Measurements from ENCODE around the gene MPZL3. TPM values are rescaled to one million over a fixed set of nuclear protein-coding genes. Genes with fewer than 3 reads are reported as not detected.
A peak's percentile ranks its signal among the peaks of the same experiment; 100 is the strongest.

MPZL3 gene, protein sequence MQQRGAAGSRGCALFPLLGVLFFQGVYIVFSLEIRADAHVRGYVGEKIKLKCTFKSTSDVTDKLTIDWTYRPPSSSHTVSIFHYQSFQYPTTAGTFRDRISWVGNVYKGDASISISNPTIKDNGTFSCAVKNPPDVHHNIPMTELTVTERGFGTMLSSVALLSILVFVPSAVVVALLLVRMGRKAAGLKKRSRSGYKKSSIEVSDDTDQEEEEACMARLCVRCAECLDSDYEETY
- 10 to 100 TPM; 18.8 to 34.1 TPM for polyA plus RNA-seq

DNA sequence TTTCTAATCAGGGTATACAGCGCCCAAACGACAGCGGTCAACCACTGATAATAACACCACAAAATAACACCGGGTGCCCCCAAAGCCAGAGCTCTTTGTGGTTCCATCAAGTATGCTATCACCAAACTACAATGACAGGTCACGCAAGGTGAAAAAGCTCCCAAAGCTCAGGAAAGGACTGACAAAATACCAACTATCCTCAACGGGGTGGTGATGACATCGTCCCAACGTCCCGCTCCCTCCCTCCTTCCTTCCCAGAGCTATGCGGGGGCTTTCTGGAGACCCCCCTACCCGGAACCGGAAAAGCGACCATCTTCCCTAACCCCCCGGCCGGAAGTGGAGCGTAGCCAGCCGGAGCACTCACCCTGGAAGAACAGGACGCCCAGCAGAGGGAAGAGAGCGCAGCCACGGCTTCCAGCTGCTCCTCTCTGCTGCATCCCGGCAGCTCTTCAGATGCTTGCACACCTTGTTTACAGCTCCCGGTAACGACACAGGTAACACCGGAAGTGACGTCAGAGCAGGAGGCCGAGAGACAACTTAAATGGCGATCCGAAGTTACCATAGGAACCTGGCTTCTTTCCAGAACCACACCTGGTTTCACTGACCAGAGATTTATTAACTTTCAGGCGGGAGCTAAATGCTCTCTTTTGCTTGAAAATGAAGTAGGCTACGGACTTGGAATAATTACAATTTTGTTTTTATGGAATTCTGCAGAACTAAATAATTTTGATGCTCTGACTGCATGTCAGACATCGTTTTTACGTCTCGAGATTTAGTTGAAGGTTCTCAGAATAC, at the start of gene MPZL3:
MPZL3 (minus strand) TSS at position 508 of the 795 bp plus-strand sequence; CDS start at position 437, 71 bp downstream.
- H3K4me1 ChIP-seq (ENCODE audit: control insufficient read depth in 2 of 2, insufficient read depth in 2 of 2, low read length in 1 of 2): no peaks in the 10 kb centered on the region
- peak within 1 kb of the TSS; percentile 68 to 92 for H3K4me3 ChIP-seq (ENCODE audit: low read depth in 1 of 2, low read length in 2 of 2)
- 2 to 4% methylated on average over 33 of the region's 33 CpGs for WGBS, 2 donors
- no peaks in the 10 kb centered on the region for H3K9me3 ChIP-seq (ENCODE audit: control insufficient read depth in 2 of 2, insufficient read depth in 1 of 2, low read depth in 1 of 2, low read length in 1 of 2)
- H3K36me3 ChIP-seq (ENCODE audit: control insufficient read depth in 2 of 2, insufficient read depth in 2 of 2, low read length in 1 of 2): no peaks in the 10 kb centered on the region
- no peaks in the 10 kb centered on the region for H3K27me3 ChIP-seq (ENCODE audit: control insufficient read depth in 1 of 2, insufficient read depth in 2 of 2, low read length in 2 of 2)
- peak within 1 kb of the TSS; percentile 85 to 99 for H3K27ac ChIP-seq (ENCODE audit: low read depth in 2 of 2, low read length in 1 of 2)

DNA sequence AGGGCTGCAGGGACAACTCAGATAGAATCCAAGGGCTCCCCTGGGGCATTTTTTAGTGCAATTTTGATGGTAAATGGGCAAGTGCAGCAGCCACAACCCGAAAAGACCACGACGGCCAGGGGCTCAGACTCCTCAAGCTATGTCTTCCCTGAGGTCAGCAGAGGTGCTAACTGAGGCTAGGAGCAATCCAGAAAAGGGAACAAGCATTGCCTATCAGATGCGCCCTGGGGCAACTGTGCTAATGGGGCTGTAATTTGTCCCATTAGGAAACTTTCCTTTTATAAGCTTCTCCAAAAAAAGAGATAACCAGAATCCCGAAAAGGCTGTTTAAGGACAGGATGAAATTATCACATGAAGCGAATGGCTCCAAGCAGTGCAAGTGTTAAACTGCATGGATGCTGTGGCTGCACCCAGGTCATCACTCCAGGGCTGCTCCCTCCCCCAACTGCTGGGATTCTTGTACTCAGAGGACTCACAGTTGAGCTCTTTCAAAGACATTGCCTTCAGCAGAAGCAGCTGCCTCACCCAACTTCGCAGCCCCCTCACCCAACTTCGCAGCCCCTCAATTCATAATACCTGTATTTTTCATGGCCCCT, 49.5 kb upstream of the MPZL3 start:
- Histone ChIP-seq H3K27ac (ENCODE audit: low read depth in 2 of 2, low read length in 1 of 2) (no peak overlapping the region), H3K4me1 (ENCODE audit: control insufficient read depth in 2 of 2, insufficient read depth in 2 of 2, low read length in 1 of 2) (no peaks in the 10 kb centered on the region), H3K4me3 (ENCODE audit: low read depth in 1 of 2, low read length in 2 of 2) (no peak overlapping the region), H3K9me3 (ENCODE audit: control insufficient read depth in 2 of 2, insufficient read depth in 1 of 2, low read depth in 1 of 2, low read length in 1 of 2) (no peaks in the 10 kb centered on the region), H3K36me3 (ENCODE audit: control insufficient read depth in 2 of 2, insufficient read depth in 2 of 2, low read length in 1 of 2) (no peaks in the 10 kb centered on the region), H3K27me3 (ENCODE audit: control insufficient read depth in 1 of 2, insufficient read depth in 2 of 2, low read length in 2 of 2) (no peaks in the 10 kb centered on the region)
- WGBS, 2 donors: 67 to 71% methylated on average over 8 of the region's 8 CpGs

DNA sequence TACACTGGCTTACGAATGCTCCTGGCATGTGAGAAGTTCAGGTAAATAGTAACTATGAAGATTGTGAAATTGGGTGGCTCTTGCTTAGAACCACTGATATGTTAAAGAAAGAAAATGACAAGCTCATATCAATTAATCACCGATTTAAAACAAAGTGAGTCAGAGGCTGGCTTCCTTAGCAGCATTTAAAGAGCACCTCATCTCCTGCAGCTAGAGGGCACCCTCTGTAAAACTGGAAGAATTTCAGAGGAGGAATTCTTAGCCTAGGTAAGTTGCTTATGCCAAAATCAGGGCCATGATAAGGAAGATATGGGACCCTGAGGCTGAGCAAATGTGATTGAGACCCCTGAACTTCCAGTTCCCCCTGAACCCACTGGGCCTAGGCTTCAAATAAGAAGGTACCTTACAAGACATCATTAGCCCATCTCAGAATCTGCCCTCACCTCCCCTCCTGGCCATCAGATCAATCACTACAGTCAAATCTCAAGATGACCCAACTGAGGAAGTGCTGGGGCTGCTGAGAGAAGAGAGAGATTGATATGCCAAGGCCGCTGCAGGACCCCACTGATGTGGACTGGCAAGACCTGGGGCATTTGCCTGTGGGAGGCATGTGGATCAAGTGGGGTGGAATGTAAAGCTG, 43.8 kb upstream of the MPZL3 start:
- Histone ChIP-seq H3K27ac (ENCODE audit: low read depth in 2 of 2, low read length in 1 of 2) (no peak overlapping the region), H3K27me3 (ENCODE audit: control insufficient read depth in 1 of 2, insufficient read depth in 2 of 2, low read length in 2 of 2) (no peaks in the 10 kb centered on the region), H3K4me3 (ENCODE audit: low read depth in 1 of 2, low read length in 2 of 2) (no peak overlapping the region), H3K4me1 (ENCODE audit: control insufficient read depth in 2 of 2, insufficient read depth in 2 of 2, low read length in 1 of 2) (no peaks in the 10 kb centered on the region), H3K9me3 (ENCODE audit: control insufficient read depth in 2 of 2, insufficient read depth in 1 of 2, low read depth in 1 of 2, low read length in 1 of 2) (no peaks in the 10 kb centered on the region), H3K36me3 (ENCODE audit: control insufficient read depth in 2 of 2, insufficient read depth in 2 of 2, low read length in 1 of 2) (no peaks in the 10 kb centered on the region)
- whole genome bisulfite sequencing, 2 donors: 43% methylated on average over 3 of the region's 3 CpGs

DNA sequence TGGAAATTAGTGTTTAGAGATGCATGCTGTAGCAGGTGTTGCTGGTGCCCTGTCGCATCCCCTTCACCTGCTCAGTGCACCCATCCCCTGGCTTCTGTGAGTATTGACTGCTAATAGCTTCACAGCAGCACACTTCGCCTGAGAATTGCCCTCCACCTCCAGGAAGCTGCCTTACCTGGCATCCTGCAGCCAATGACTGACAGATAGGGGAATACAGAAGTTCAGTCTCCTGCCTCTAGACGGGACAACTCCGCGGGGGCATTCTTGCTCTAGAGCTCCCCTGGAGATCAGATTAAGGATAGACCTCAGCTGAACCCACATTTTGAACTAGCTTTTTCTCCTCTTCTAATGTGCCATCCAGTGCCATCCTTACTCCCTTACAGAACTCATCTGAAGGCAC, 43.0 kb upstream of the MPZL3 start:
- no peaks in the 10 kb centered on the region for H3K9me3 ChIP-seq (ENCODE audit: control insufficient read depth in 2 of 2, insufficient read depth in 1 of 2, low read depth in 1 of 2, low read length in 1 of 2)
- H3K4me3 ChIP-seq (ENCODE audit: low read depth in 1 of 2, low read length in 2 of 2): no peak overlapping the region
- no peaks in the 10 kb centered on the region for H3K4me1 ChIP-seq (ENCODE audit: control insufficient read depth in 2 of 2, insufficient read depth in 2 of 2, low read length in 1 of 2)
- H3K27ac ChIP-seq (ENCODE audit: low read depth in 2 of 2, low read length in 1 of 2): no peak overlapping the region
- WGBS, 2 donors: 67 to 77% methylated on average over 5 of the region's 5 CpGs
- H3K27me3 ChIP-seq (ENCODE audit: control insufficient read depth in 1 of 2, insufficient read depth in 2 of 2, low read length in 2 of 2): no peaks in the 10 kb centered on the region
- H3K36me3 ChIP-seq (ENCODE audit: control insufficient read depth in 2 of 2, insufficient read depth in 2 of 2, low read length in 1 of 2): no peaks in the 10 kb centered on the region

DNA sequence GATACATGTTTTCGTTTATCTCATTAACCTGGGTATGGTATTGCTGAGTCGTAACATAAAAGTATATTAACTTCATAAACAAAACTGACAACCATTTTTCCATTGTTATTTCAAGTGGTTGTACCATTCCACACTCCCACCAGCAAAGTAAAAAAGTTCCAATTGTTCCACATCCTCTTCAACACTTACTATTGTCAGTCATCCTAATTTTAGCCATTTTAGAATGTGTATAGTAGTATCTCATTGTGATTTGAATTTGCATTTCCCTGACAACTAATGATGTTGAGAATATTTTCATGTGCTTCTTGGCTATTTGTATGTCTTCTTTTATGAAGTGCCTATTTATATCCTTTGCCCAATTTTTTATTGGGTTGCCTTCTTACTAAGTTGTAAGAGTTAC, 41.9 kb upstream of the MPZL3 start:
- no peaks in the 10 kb centered on the region for H3K4me1 ChIP-seq (ENCODE audit: control insufficient read depth in 2 of 2, insufficient read depth in 2 of 2, low read length in 1 of 2)
- no peak overlapping the region for H3K27ac ChIP-seq (ENCODE audit: low read depth in 2 of 2, low read length in 1 of 2)
- no peak overlapping the region for H3K4me3 ChIP-seq (ENCODE audit: low read depth in 1 of 2, low read length in 2 of 2)
- no peaks in the 10 kb centered on the region for H3K36me3 ChIP-seq (ENCODE audit: control insufficient read depth in 2 of 2, insufficient read depth in 2 of 2, low read length in 1 of 2)
- 89 to 92% methylated on average over 2 of the region's 2 CpGs for WGBS, 2 donors
- H3K27me3 ChIP-seq (ENCODE audit: control insufficient read depth in 1 of 2, insufficient read depth in 2 of 2, low read length in 2 of 2): no peaks in the 10 kb centered on the region
- no peaks in the 10 kb centered on the region for H3K9me3 ChIP-seq (ENCODE audit: control insufficient read depth in 2 of 2, insufficient read depth in 1 of 2, low read depth in 1 of 2, low read length in 1 of 2)

DNA sequence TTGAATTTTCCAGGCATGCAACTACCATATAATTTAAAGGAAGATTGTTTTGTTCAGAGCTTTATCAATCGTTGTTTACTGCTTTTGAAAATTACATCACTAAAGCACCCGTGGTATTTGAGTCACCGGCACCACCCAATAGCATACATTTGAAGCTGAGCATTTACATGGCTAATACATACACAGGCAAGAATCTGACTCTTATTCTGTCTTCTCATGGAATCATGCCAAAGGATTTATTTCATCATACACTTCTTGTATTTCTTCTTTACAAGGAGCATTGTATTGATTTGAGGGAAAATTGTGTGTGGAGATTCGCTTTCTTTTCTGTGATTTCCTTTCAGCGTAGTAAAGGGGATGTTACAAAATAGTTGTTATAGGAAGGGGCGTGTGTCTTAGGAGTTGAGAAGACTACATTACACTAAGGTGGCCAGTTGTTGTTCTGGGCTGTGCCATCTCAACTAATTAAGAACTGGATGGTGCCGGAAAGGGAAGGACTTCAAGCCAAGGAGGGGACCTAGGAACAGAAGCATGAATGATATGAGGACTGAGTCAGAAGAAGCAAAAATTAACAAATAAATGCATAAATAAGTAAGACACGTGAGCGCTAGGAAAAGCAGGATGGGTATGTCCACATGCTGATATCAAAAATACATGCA, 39.4 kb upstream of the MPZL3 start:
- Histone ChIP-seq H3K4me3 (ENCODE audit: low read depth in 1 of 2, low read length in 2 of 2) (no peak overlapping the region), H3K4me1 (ENCODE audit: control insufficient read depth in 2 of 2, insufficient read depth in 2 of 2, low read length in 1 of 2) (no peaks in the 10 kb centered on the region), H3K36me3 (ENCODE audit: control insufficient read depth in 2 of 2, insufficient read depth in 2 of 2, low read length in 1 of 2) (no peaks in the 10 kb centered on the region), H3K27ac (ENCODE audit: low read depth in 2 of 2, low read length in 1 of 2) (no peak overlapping the region), H3K27me3 (ENCODE audit: control insufficient read depth in 1 of 2, insufficient read depth in 2 of 2, low read length in 2 of 2) (no peaks in the 10 kb centered on the region), H3K9me3 (ENCODE audit: control insufficient read depth in 2 of 2, insufficient read depth in 1 of 2, low read depth in 1 of 2, low read length in 1 of 2) (no peaks in the 10 kb centered on the region)
- 59 to 66% methylated on average over 9 of the region's 9 CpGs for WGBS, 2 donors

DNA sequence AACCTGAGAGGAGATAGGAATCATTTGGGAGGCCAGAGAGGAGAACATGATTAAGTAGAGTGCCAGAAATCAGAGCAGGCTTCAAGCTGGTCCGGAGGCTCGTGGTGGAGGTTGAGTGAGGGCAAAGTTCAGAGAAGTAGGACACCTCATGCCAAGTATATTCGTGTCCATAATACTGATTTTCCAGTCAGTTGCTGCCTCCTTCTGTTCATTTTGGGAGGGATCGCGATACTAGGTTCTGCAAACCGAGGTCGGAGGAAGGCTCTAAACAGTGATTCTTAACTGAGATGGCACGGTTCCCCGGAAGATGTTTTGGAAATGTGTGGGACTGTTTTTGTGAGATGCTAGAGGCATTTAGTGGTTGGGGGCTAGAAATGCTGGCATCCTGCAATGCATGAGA, 38.8 kb upstream of the MPZL3 start:
- peak overlapping the region in 1 of 2 donors; percentile 38 for H3K27ac ChIP-seq (ENCODE audit: low read depth in 2 of 2, low read length in 1 of 2)

DNA sequence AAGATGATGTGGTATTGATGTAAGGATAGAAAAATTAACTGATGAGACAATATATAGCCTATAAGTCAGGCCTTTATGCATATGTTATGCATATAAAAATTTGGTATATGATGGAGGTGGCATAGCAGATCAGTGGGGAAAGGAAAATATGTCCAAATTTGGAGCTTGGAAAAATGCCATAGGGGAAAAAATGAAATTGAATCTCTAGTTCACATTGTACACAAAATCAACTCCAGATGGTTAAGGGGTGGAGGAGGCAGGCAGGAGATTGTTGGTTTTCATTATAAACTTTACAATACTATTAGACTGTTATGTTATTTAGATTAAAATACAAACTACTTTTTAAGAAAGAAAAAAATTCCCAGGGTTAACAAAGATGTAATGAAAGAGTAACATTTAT, 37.2 kb upstream of the MPZL3 start:
- no peak overlapping the region for H3K27ac ChIP-seq (ENCODE audit: low read depth in 2 of 2, low read length in 1 of 2)
- no peaks in the 10 kb centered on the region for H3K4me1 ChIP-seq (ENCODE audit: control insufficient read depth in 2 of 2, insufficient read depth in 2 of 2, low read length in 1 of 2)
- no peaks in the 10 kb centered on the region for H3K36me3 ChIP-seq (ENCODE audit: control insufficient read depth in 2 of 2, insufficient read depth in 2 of 2, low read length in 1 of 2)
- H3K9me3 ChIP-seq (ENCODE audit: control insufficient read depth in 2 of 2, insufficient read depth in 1 of 2, low read depth in 1 of 2, low read length in 1 of 2): no peaks in the 10 kb centered on the region
- H3K4me3 ChIP-seq (ENCODE audit: low read depth in 1 of 2, low read length in 2 of 2): no peak overlapping the region
- no peaks in the 10 kb centered on the region for H3K27me3 ChIP-seq (ENCODE audit: control insufficient read depth in 1 of 2, insufficient read depth in 2 of 2, low read length in 2 of 2)

More for the DNA sequence above, 38.8 kb upstream of the MPZL3 start:
- Histone ChIP-seq H3K9me3 (ENCODE audit: control insufficient read depth in 2 of 2, insufficient read depth in 1 of 2, low read depth in 1 of 2, low read length in 1 of 2) (no peaks in the 10 kb centered on the region), H3K4me3 (ENCODE audit: low read depth in 1 of 2, low read length in 2 of 2) (no peak overlapping the region), H3K4me1 (ENCODE audit: control insufficient read depth in 2 of 2, insufficient read depth in 2 of 2, low read length in 1 of 2) (no peaks in the 10 kb centered on the region), H3K27me3 (ENCODE audit: control insufficient read depth in 1 of 2, insufficient read depth in 2 of 2, low read length in 2 of 2) (no peaks in the 10 kb centered on the region), H3K36me3 (ENCODE audit: control insufficient read depth in 2 of 2, insufficient read depth in 2 of 2, low read length in 1 of 2) (no peaks in the 10 kb centered on the region)
- WGBS, 2 donors: 12 to 14% methylated on average over 9 of the region's 9 CpGs

DNA sequence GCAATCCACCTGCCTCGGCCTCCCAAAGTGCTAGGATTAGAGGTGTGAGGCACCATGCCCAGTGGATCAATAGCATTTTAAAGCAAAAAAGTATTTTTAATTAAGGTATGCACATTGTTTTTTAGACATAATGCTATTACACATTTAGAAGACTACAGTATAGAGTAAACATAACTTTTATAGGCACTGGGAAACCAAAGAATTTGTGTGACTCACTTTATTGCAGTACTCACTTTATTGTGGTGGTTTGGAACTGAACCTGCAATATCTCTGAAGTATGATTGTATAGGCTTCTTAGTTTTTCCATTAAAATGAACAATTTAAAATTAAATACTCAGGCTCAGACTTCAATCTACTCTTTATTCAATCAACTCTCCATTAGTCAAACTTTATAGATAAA, 34.8 kb upstream of the MPZL3 start:
- no peak overlapping the region for H3K27ac ChIP-seq (ENCODE audit: low read depth in 2 of 2, low read length in 1 of 2)
- WGBS, 2 donors: 61 to 65% methylated on average over 1 of the region's 1 CpG
- H3K4me1 ChIP-seq (ENCODE audit: control insufficient read depth in 2 of 2, insufficient read depth in 2 of 2, low read length in 1 of 2): no peaks in the 10 kb centered on the region
- no peaks in the 10 kb centered on the region for H3K36me3 ChIP-seq (ENCODE audit: control insufficient read depth in 2 of 2, insufficient read depth in 2 of 2, low read length in 1 of 2)
- H3K9me3 ChIP-seq (ENCODE audit: control insufficient read depth in 2 of 2, insufficient read depth in 1 of 2, low read depth in 1 of 2, low read length in 1 of 2): no peaks in the 10 kb centered on the region
- H3K27me3 ChIP-seq (ENCODE audit: control insufficient read depth in 1 of 2, insufficient read depth in 2 of 2, low read length in 2 of 2): no peaks in the 10 kb centered on the region
- H3K4me3 ChIP-seq (ENCODE audit: low read depth in 1 of 2, low read length in 2 of 2): no peak overlapping the region

All from esophagus (tissue), 2 donors.